Left lung (tissue), 10 donors: ENCODE data around the gene NUBP2. TPM values are rescaled to one million over a fixed set of nuclear protein-coding genes. Genes with fewer than 3 reads are reported as not detected.

ENCODE experiments used
- ATAC-seq: fragments of 200-7000 bp; cut with Tn5 transposase; one replicate; pipeline ENCODE4 v1.9.1; 2020; ENCODE audit warnings: moderate library complexity
- DNase-seq, 4 donors: peaks; one replicate each; pipeline ENCODE4 v3.0.0-alpha.2; 2013 to 2020
- H3K27ac ChIP-seq, 2 donors: fragments of 200-600 bp; sonication (generic) in 1 of 2; one replicate each; pipeline versions ENCODE4 v1.5.0 to v1.8.0; 2020 to 2021
- H3K27me3 ChIP-seq, 2 donors: fragments of 200-600 bp; sonication (generic) in 1 of 2; one replicate each; pipeline versions ENCODE4 v1.5.0 to v1.8.0; 2020 to 2021
- H3K36me3 ChIP-seq, 2 donors: fragments of 200-600 bp; sonication (generic) in 1 of 2; one replicate each; pipeline versions ENCODE4 v1.5.0 to v1.8.0; 2020 to 2021
- H3K4me1 ChIP-seq, 2 donors: fragments of 200-600 bp; one replicate each; pipeline ENCODE4 v1.8.0; 2021
- H3K4me3 ChIP-seq, 2 donors: fragments of 200-600 bp; sonication (generic) in 1 of 2; one replicate each; pipeline versions ENCODE4 v1.5.0 to v1.8.0; 2020 to 2021; ENCODE audit warnings: mild to moderate bottlenecking in 1 of 2
- H3K9me3 ChIP-seq, 2 donors: fragments of 200-600 bp; sonication (generic) in 1 of 2; one replicate each; pipeline versions ENCODE4 v1.5.0 to v1.8.0; 2020 to 2021
- CTCF ChIP-seq, 2 donors: fragments of 200-600 bp; sonication (generic) in 1 of 2; IDR thresholded peaks; one replicate each; pipeline versions ENCODE4 v1.5.0 to v1.8.0; 2021; ENCODE audit warnings: antibody characterized with exemption in 2 of 2
- intact Hi-C, 2 donors: fragments of 100-400 bp; cut with DNase I; formaldehyde crosslinking; loops; one replicate each; pipeline versions ENCODE4 v1.11.2 to v1.14.2; 2022
- polyA plus RNA-seq, 6 donors: library from polyadenylated mRNA; unstranded; fragments of 120-200 nt; gene quantifications; one replicate each; pipeline ENCODE4 v1.2.1, GENCODE V29; 2013; ENCODE audit not compliant: insufficient read length in 6 of 6
- total RNA-seq, 2 donors: library from RNA; stranded (reverse); fragmentation: NEBNext Ultra II Directional; extraction: Animal tissue kit (Norgen Biotek cat#: 25700); gene quantifications; one replicate each; pipeline ENCODE4 v1.2.1, GENCODE V29; 2021
- donor health status: DM: no; HTN: yes; CAD: no.
- donor health status: DM: no; HTN: no; CAD: no.

NUBP2 gene
- total and polyA plus RNA-seq, 8 donors: 32.6 to 56.4 (median 42.7) TPM

- no peak overlapping the region for H3K4me3 ChIP-seq
- no peaks in the 10 kb centered on the region for H3K36me3 ChIP-seq
- no peaks in the 10 kb centered on the region for H3K27me3 ChIP-seq
- ATAC-seq (no peak), DNase-seq (no peak)
- no peak overlapping the region for H3K27ac ChIP-seq
- intact Hi-C loops: no loop called here
- H3K4me1 ChIP-seq: no peaks in the 10 kb centered on the region
- no peak for TF ChIP-seq CTCF (IDR thresholded peaks at IDR 0.05)
- H3K9me3 ChIP-seq: peaks cover 0 to 11% of the 10 kb centered on the region in 2 donors
These were observed 17.9 kb downstream of the NUBP2 start for GRCh38 chr16:1800701-1801100.

GRCh38 chr16:1807626-1808025, 24.9 kb downstream of the NUBP2 start:
- TF ChIP-seq CTCF (IDR thresholded peaks at IDR 0.05): no peak
- Histone ChIP-seq H3K9me3 (no peaks in the 10 kb centered on the region), H3K4me1 (peaks cover 0 to 2% of the 10 kb centered on the region in 2 donors), H3K4me3 (no peak overlapping the region), H3K27me3 (no peaks in the 10 kb centered on the region), H3K36me3 (peaks cover 0 to 37% of the 10 kb centered on the region in 2 donors), H3K27ac (no peak overlapping the region)
- peak in 1 of 4 donors; percentile 37 for DNase-seq
- intact Hi-C loops: no loop called here
- no peak for ATAC-seq

- peaks cover 0 to 7% of the 10 kb centered on the region in 2 donors for H3K4me1 ChIP-seq
- ATAC-seq (no peak), DNase-seq (peak in 1 of 4 donors; percentile 47)
- peaks cover 0 to 45% of the 10 kb centered on the region in 2 donors for H3K36me3 ChIP-seq
- intact Hi-C loops: no loop called here
- no peak overlapping the region for H3K4me3 ChIP-seq
- no peak for TF ChIP-seq CTCF (IDR thresholded peaks at IDR 0.05)
- no peaks in the 10 kb centered on the region for H3K9me3 ChIP-seq
- H3K27me3 ChIP-seq: no peaks in the 10 kb centered on the region
- H3K27ac ChIP-seq: no peak overlapping the region
These were observed 25.9 kb downstream of the NUBP2 start for GRCh38 chr16:1808691-1809090.

GRCh38 chr16:1809281-1809801, 26.6 kb downstream of the NUBP2 start:
- Histone ChIP-seq H3K4me3 (no peak overlapping the region), H3K27me3 (no peaks in the 10 kb centered on the region), H3K9me3 (no peaks in the 10 kb centered on the region), H3K4me1 (peaks cover 0 to 7% of the 10 kb centered on the region in 2 donors), H3K27ac (no peak overlapping the region), H3K36me3 (peaks cover 0 to 51% of the 10 kb centered on the region in 2 donors)
- no peak for TF ChIP-seq CTCF (IDR thresholded peaks at IDR 0.05)
- ATAC-seq (no peak), DNase-seq (peak in 1 of 4 donors; percentile 57)
- intact Hi-C loops: no loop called here

GRCh38 chr16:1810106-1810505, 27.3 kb downstream of the NUBP2 start:
- H3K27me3 ChIP-seq: no peaks in the 10 kb centered on the region
- intact Hi-C loops: no loop called here
- TF ChIP-seq CTCF (IDR thresholded peaks at IDR 0.05): no peak
- peaks cover 0 to 7% of the 10 kb centered on the region in 2 donors for H3K4me1 ChIP-seq
- no peaks in the 10 kb centered on the region for H3K9me3 ChIP-seq
- ATAC-seq (no peak), DNase-seq (peak in 1 of 4 donors; percentile 57)
- H3K36me3 ChIP-seq: peaks cover 0 to 55% of the 10 kb centered on the region in 2 donors
- H3K27ac ChIP-seq: no peak overlapping the region
- no peak overlapping the region for H3K4me3 ChIP-seq
